Measurements from ENCODE around the gene GIPR.

GRCh38 chr19:45676851-45677263, 8.8 kb downstream of the GIPR start:
- TF ChIP-seq CTCF (conservative IDR thresholded peaks at IDR 0.05 in 1 of 2, IDR thresholded peaks at IDR 0.05 in 1 of 2; ENCODE audit: extremely low read depth in 1 of 2, insufficient read depth in 1 of 2, low read depth in 1 of 2, low read length in 2 of 2) (no peak), EZH2 (IDR thresholded peaks at IDR 0.05; ENCODE audit: borderline replicate concordance, low read length) (no peak)
